K562 (cell line): ENCODE measurements around the gene MRPL4. TPM values are rescaled to one million over a fixed set of nuclear protein-coding genes. Genes with fewer than 3 reads are reported as not detected.

Experiments
- ATF6 ChIP-seq: sonication (generic); formaldehyde crosslinking; IDR thresholded peaks from 2 replicates; pipeline ENCODE4 v1.4.0; 2020; ENCODE audit warnings: mild to moderate bottlenecking, missing genetic modification reagents
- MGA ChIP-seq: fragments of 450-650 bp; IDR thresholded peaks from 2 replicates; pipeline ENCODE4 v1.6.1; 2016; ENCODE audit warnings: mild to moderate bottlenecking, moderate library complexity
- MXI1 ChIP-seq: IDR thresholded peaks from 2 replicates; pipeline ENCODE4 v1.6.1; 2011; ENCODE audit warnings: low read depth, mild to moderate bottlenecking, improper control_type of control experiment, low read length
- ZBTB40 ChIP-seq, 2 experiments: fragments of 450-650 bp in 1 of 2; sonication (generic) in 1 of 2; formaldehyde crosslinking in 1 of 2; IDR thresholded peaks; 2 replicates each; pipeline versions ENCODE4 v1.7.1 to v1.9.0; 2016 to 2022; ENCODE audit warnings: inconsistent platforms in 1 of 2, mild to moderate bottlenecking in 1 of 2, missing genetic modification reagents in 1 of 2
- polyA plus RNA-seq, 8 experiments: library from polyadenylated mRNA; depleted of rRNA in 4 of 8; stranded (reverse) in 5 of 8; unstranded in 3 of 8; fragments of >200 nt; fragmentation: Nextera tagmentation in 2 of 8; fragmentation: Illumina TruSeq in 1 of 8; extraction: Ambion mirVana in 2 of 8; extraction: Trizol in 1 of 8; gene quantifications; 2 replicates each; pipeline versions ENCODE4 v1.2.1 to v1.2.3, GENCODE V29; 2011 to 2014; ENCODE audit warnings: inconsistent platforms in 1 of 8, missing spikeins in 1 of 8
- total RNA-seq, 7 experiments: library from RNA; depleted of rRNA in 6 of 7; stranded (reverse); fragments of >200 nt in 6 of 7; fragmentation: Illumina TruSeq in 2 of 7; extraction: Trizol in 2 of 7; gene quantifications; 2 replicates each; pipeline versions ENCODE4 v1.2.1 to v1.2.3, GENCODE V29; 2011 to 2021; ENCODE audit warnings: low replicate concordance in 1 of 7

MRPL4 gene
- total and polyA plus RNA-seq, 9 of the 15 experiments (the other 6 are each of a cell fraction or from before 2014, with no cell fraction given) = 1.4 to 239 (median 64.9) TPM

- TF ChIP-seq ATF6 (no peak), MGA (no peak), MXI1 (no peak), ZBTB40 (IDR thresholded peaks at IDR 0.05) (peak; percentile 79), ZBTB40 (CRISPR knock-in tag; IDR thresholded peaks at IDR 0.05) (no peak)
Measured at GRCh38 chr19:10219678-10220077, 32.3 kb upstream of the MRPL4 start (continued).
